Testis (tissue), 3 donors: ENCODE measurements around the gene GLRX. TPM values are rescaled to one million over a fixed set of nuclear protein-coding genes. Genes with fewer than 3 reads are reported as not detected.

ENCODE experiments used
- DNase-seq: peaks from one replicate; pipeline ENCODE4 v3.0.0-alpha.2; 2019
- H3K27ac ChIP-seq, 2 donors: fragments of 200-600 bp; sonication (generic); one replicate each; pipeline ENCODE4 v1.5.1; 2019
- H3K27me3 ChIP-seq: fragments of 200-600 bp; sonication (generic); one replicate; pipeline ENCODE4 v1.5.1; 2019
- H3K36me3 ChIP-seq: fragments of 200-600 bp; sonication (generic); one replicate; pipeline ENCODE4 v1.5.1; 2017; ENCODE audit warnings: low read depth; ENCODE audit errors: missing control alignments
- H3K4me1 ChIP-seq: fragments of 200-600 bp; sonication (generic); one replicate; pipeline ENCODE4 v1.5.1; 2019
- H3K4me3 ChIP-seq, 2 donors: fragments of 200-600 bp; sonication (generic); one replicate each; pipeline ENCODE4 v1.5.1; 2017 to 2019
- H3K9me3 ChIP-seq: fragments of 200-600 bp; sonication (generic); one replicate; pipeline ENCODE4 v1.5.1; 2017
- CTCF ChIP-seq, 3 experiments: fragments of 450-650 bp in 2 of 3; fragments of 200-600 bp in 1 of 3; sonication (generic) in 1 of 3; IDR thresholded peaks; one replicate each; pipeline ENCODE4 v1.5.1; 2016 to 2019; ENCODE audit warnings: antibody characterized with exemption in 3 of 3, mild to moderate bottlenecking in 2 of 3, moderate library complexity in 1 of 3
- POLR2A ChIP-seq: fragments of 450-650 bp; IDR thresholded peaks from one replicate; pipeline ENCODE4 v1.6.1; 2017; ENCODE audit warnings: antibody characterized with exemption, mild to moderate bottlenecking, moderate library complexity
- WGBS, 2 donors: methylation state at CpG; one replicate each; pipeline ENCODE4 v1.1.5; 2018; 5-methylcytosine and 5-hydroxymethylcytosine counted together
- intact Hi-C: fragments of 100-400 bp; cut with DNase I; formaldehyde crosslinking; loops from one replicate; pipeline ENCODE4 v1.15.1; 2023; ENCODE audit warnings: low total_unique reads
- polyA plus RNA-seq: library from polyadenylated mRNA; stranded (reverse); fragments of 350-450 nt; fragmentation: Illumina TruSeq; extraction: RNeasy Lipid Tissue Mini Kit (QIAGEN cat#74804); gene quantifications from one replicate; pipeline ENCODE4 v1.2.3, GENCODE V29; 2014; ENCODE audit warnings: low read depth, low replicate concordance; ENCODE audit not compliant: insufficient read depth
- total RNA-seq, 2 donors: library from RNA; depleted of rRNA; stranded (reverse); fragments of >200 nt; gene quantifications; one replicate each; pipeline ENCODE4 v1.2.3, GENCODE V29; 2016

The GLRX gene
- total and polyA plus RNA-seq, 3 donors from 2014 or later = 4.5 to 15.0 (median 5.4) TPM

- H3K36me3 ChIP-seq = no peaks in the 10 kb centered on the region
- H3K4me1 ChIP-seq = peaks cover 24% of the 10 kb centered on the region
- no peak for DNase-seq
- 50 to 67% methylated on average over 8 of the region's 8 CpGs for WGBS, 2 donors
- TF ChIP-seq CTCF (IDR thresholded peaks at IDR 0.05) = no peak
- no peak for TF ChIP-seq POLR2A
- no peaks in the 10 kb centered on the region for H3K9me3 ChIP-seq
- H3K4me3 ChIP-seq = no peak overlapping the region
- H3K27ac ChIP-seq = peak overlapping the region; percentile 48 to 60
- H3K27me3 ChIP-seq = no peaks in the 10 kb centered on the region
- intact Hi-C loops = loop anchor here (10.0 kb wide), 1 partner anchor 1012 kb away; the partner anchor contains the start of gene ERAP2
Measured at GRCh38 chr5:95862671-95863382, 40.3 kb upstream of the GLRX start.

GRCh38 chr5:95861864-95862561 is 39.5 kb upstream of the GLRX start:
- H3K27me3 ChIP-seq = no peaks in the 10 kb centered on the region
- WGBS, 2 donors = 81 to 87% methylated on average over 8 of the region's 8 CpGs
- TF ChIP-seq POLR2A (no peak), CTCF (IDR thresholded peaks at IDR 0.05) (no peak)
- H3K4me1 ChIP-seq = peaks cover 32% of the 10 kb centered on the region
- DNase-seq = no peak
- no peaks in the 10 kb centered on the region for H3K9me3 ChIP-seq
- H3K27ac ChIP-seq = peak overlapping the region in 1 of 2 donors; percentile 60
- H3K36me3 ChIP-seq = no peaks in the 10 kb centered on the region
- H3K4me3 ChIP-seq = no peak overlapping the region
- intact Hi-C loops = loop anchor here (10.0 kb wide), 1 partner anchor 1013 kb away; the partner anchor contains the start of gene ERAP2

GRCh38 chr5:95861221-95861863 is 38.8 kb upstream of the GLRX start:
- Histone ChIP-seq H3K4me1 (peaks cover 39% of the 10 kb centered on the region), H3K9me3 (no peaks in the 10 kb centered on the region), H3K27ac (no peak overlapping the region), H3K4me3 (no peak overlapping the region), H3K36me3 (no peaks in the 10 kb centered on the region), H3K27me3 (no peaks in the 10 kb centered on the region)
- TF ChIP-seq CTCF (IDR thresholded peaks at IDR 0.05) = no peak
- no peak for TF ChIP-seq POLR2A
- DNase-seq = peak; percentile 57
- intact Hi-C loops = loop anchor here (10.0 kb wide), 1 partner anchor 1013 kb away; the partner anchor contains the start of gene ERAP2
- WGBS, 2 donors = 68 to 76% methylated on average over 14 of the region's 14 CpGs

- Histone ChIP-seq H3K36me3 (no peaks in the 10 kb centered on the region), H3K4me1 (peaks cover 39% of the 10 kb centered on the region), H3K4me3 (no peak overlapping the region), H3K27ac (no peak overlapping the region), H3K9me3 (no peaks in the 10 kb centered on the region), H3K27me3 (no peaks in the 10 kb centered on the region)
- no peak for DNase-seq
- intact Hi-C loops = loop anchor here (5.0 to 10.0 kb wide), 3 partner anchors 103 to 1015 kb away; partner anchors contain the start of genes ELL2 and ERAP2
- WGBS, 2 donors = 80 to 91% methylated on average over 4 of the region's 4 CpGs
- TF ChIP-seq CTCF (IDR thresholded peaks at IDR 0.05) (no peak), POLR2A (no peak)
Measured at GRCh38 chr5:95859661-95860060, 37.1 kb upstream of the GLRX start.
